Activated CD4-positive, alpha-beta T cell treated with anti-CD3 and anti-CD28 coated beads, Interleukin-2, amount 50 U/mL, for 48 hours (primary cell): ENCODE data around the gene ZNF530.

Experiments
- DNase-seq, 2 experiments: peaks; one replicate each; pipeline ENCODE4 v3.0.0-alpha.2; 2020

The ZNF530 gene

GRCh38 chr19:57615346-57615745, 15.7 kb downstream of the ZNF530 start:
- no peak for DNase-seq

- no peak for DNase-seq
Measured at GRCh38 chr19:57620673-57621348, 21.1 kb downstream of the ZNF530 start.

GRCh38 chr19:57623091-57623490, 23.4 kb downstream of the ZNF530 start:
- DNase-seq = no peak

GRCh38 chr19:57632987-57633831, 33.5 kb downstream of the ZNF530 start, which contains the start of gene ZNF211:
Gene ZNF211 (plus strand): TSS chr19:57633168. CDS start chr19:57633347, 179 bp downstream.
- DNase-seq = peak; percentile 82 to 86

- DNase-seq = no peak
Measured at GRCh38 chr19:57633832-57634131, 34.1 kb downstream of the ZNF530 start.

GRCh38 chr19:57637379-57637778, 37.7 kb downstream of the ZNF530 start:
- no peak for DNase-seq

GRCh38 chr19:57641715-57642234, 42.1 kb downstream of the ZNF530 start:
- no peak for DNase-seq

- DNase-seq = no peak
Measured at GRCh38 chr19:57642396-57643046, 42.8 kb downstream of the ZNF530 start.

GRCh38 chr19:57643734-57644133, 44.0 kb downstream of the ZNF530 start:
- DNase-seq = no peak

- no peak for DNase-seq
Measured at GRCh38 chr19:57648331-57649003, 48.8 kb downstream of the ZNF530 start.

GRCh38 chr19:57651654-57651996, 51.9 kb downstream of the ZNF530 start:
- DNase-seq = no peak

- DNase-seq = no peak
Measured at GRCh38 chr19:57653689-57654088, 54.0 kb downstream of the ZNF530 start.

GRCh38 chr19:57655443-57655842, 55.8 kb downstream of the ZNF530 start:
- DNase-seq = no peak

- DNase-seq = no peak
Measured at GRCh38 chr19:57656346-57656745, 56.7 kb downstream of the ZNF530 start.
